HCT116 (cell line): ENCODE data around the gene CDKN1A. TPM values are rescaled to one million over a fixed set of nuclear protein-coding genes. Genes with fewer than 3 reads are reported as not detected.

Source experiments
- ATAC-seq: fragments of 200-7000 bp; cut with Tn5 transposase; 2 replicates; pipeline ENCODE4 v1.9.1; 2020; ENCODE audit warnings: mild to moderate bottlenecking, moderate library complexity
- BruUV-seq: library from RNA; stranded (reverse); fragments of 400-500 nt; replicated peaks from 2 replicates; lab custom pipeline; 2021; lab: Mats Ljungman, UMichigan
- CTCF ChIA-PET: fragments of 300-600 bp; sonication (Branson Sonifier 250); formaldehyde crosslinking; loops from one replicate; lab custom pipeline; 2021; ENCODE audit warnings: antibody characterized with exemption; lab: Charles Lee
- POLR2A ChIA-PET: fragments of 300-600, 350-600 bp; sonication (Branson Sonifier 250); formaldehyde crosslinking; loops from one replicate; lab custom pipeline; 2021; ENCODE audit warnings: antibody characterized with exemption; lab: Charles Lee
- RAD21 ChIA-PET, 2 experiments: fragments of 300-600 bp; sonication (Branson Sonifier 250); formaldehyde crosslinking; loops; one replicate each; lab custom pipeline; 2023; ENCODE audit warnings: low total read pairs in 2 of 2; ENCODE audit not compliant: uncharacterized antibody in 2 of 2, unreplicated experiment in 2 of 2, low non-redundant PET in 1 of 2; lab: Charles Lee
- DNase-seq: peaks from one replicate; pipeline ENCODE4 v3.0.0-alpha.2; 2010; ENCODE audit warnings: low read depth, low spot score
- H2AFZ ChIP-seq: fragments of 200-600 bp; shearing (Covaris generic), sonication (generic); 2 replicates; pipeline ENCODE4 v1.6.1; 2017; ENCODE audit warnings: low read depth, mixed run types, mixed read lengths, antibody characterized with exemption, low read length; ENCODE audit not compliant: poor library complexity, severe bottlenecking
- H3K27ac ChIP-seq: 2 replicates; pipeline ENCODE4 v1.5.1; 2012; ENCODE audit warnings: low read depth, low read length
- H3K27me3 ChIP-seq: fragments of 200-600 bp; sonication (generic); 2 replicates; pipeline ENCODE4 v1.6.1; 2016; ENCODE audit warnings: mixed run types, low read length, mixed read lengths; ENCODE audit not compliant: insufficient read depth
- H3K36me3 ChIP-seq, 2 experiments: fragments of 200-500 bp in 1 of 2; fragments of 200-600 bp in 1 of 2; sonication (Bioruptor generic) in 1 of 2; sonication (generic) in 1 of 2; 2 replicates each; pipeline versions ENCODE4 v1.5.1 to v1.6.1; 2014 to 2016; ENCODE audit warnings: low read length in 2 of 2, inconsistent platforms in 1 of 2, mixed read lengths in 1 of 2, mixed run types in 1 of 2; ENCODE audit not compliant: insufficient read depth in 2 of 2, control insufficient read depth in 1 of 2
- H3K4me1 ChIP-seq, 2 experiments: fragments of 200-600 bp in 1 of 2; sonication (generic) in 1 of 2; 2 replicates each; pipeline versions ENCODE4 v1.5.1 to v1.6.1; 2012 to 2017; ENCODE audit warnings: low read length in 2 of 2, inconsistent platforms in 1 of 2, mild to moderate bottlenecking in 1 of 2, mixed read lengths in 1 of 2, mixed run types in 1 of 2, moderate library complexity in 1 of 2; ENCODE audit not compliant: insufficient read depth in 2 of 2, control insufficient read depth in 1 of 2
- H3K4me2 ChIP-seq: fragments of 200-600 bp; sonication (generic); 2 replicates; pipeline ENCODE4 v1.6.1; 2017; ENCODE audit warnings: mixed run types, low read length, mixed read lengths
- H3K4me3 ChIP-seq, 2 experiments: fragments of 200-600 bp in 1 of 2; sonication (generic) in 1 of 2; replicated peaks in 1 of 2; 2 replicates each; pipeline ENCODE4 v1.5.1; 2011 to 2016; ENCODE audit warnings: low read length in 2 of 2, control low read depth in 1 of 2, low read depth in 1 of 2, mild to moderate bottlenecking in 1 of 2, mixed read lengths in 1 of 2, mixed run types in 1 of 2
- H3K79me2 ChIP-seq: fragments of 200-600 bp; sonication (generic); 2 replicates; pipeline ENCODE4 v1.6.1; 2017; ENCODE audit warnings: mild to moderate bottlenecking, mixed run types, low read length, moderate library complexity, mixed read lengths; ENCODE audit not compliant: insufficient read depth
- H3K9ac ChIP-seq: fragments of 200-600 bp; sonication (generic); 2 replicates; pipeline ENCODE4 v1.6.1; 2016; ENCODE audit warnings: low read length, mixed read lengths
- H3K9me2 ChIP-seq: fragments of 200-600 bp; sonication (generic), shearing (Covaris generic); 2 replicates; pipeline ENCODE4 v1.6.1; 2017; ENCODE audit warnings: mixed run types, mild to moderate bottlenecking, moderate library complexity; ENCODE audit not compliant: insufficient read depth
- H3K9me3 ChIP-seq, 2 experiments: fragments of 200-500 bp in 1 of 2; fragments of 200-600 bp in 1 of 2; sonication (Bioruptor generic) in 1 of 2; sonication (generic) in 1 of 2; 2 replicates each; pipeline ENCODE4 v1.6.1; 2014 to 2017; ENCODE audit warnings: low read length in 2 of 2, mixed read lengths in 2 of 2, inconsistent platforms in 1 of 2, low read depth in 1 of 2, mild to moderate bottlenecking in 1 of 2, mixed run types in 1 of 2, moderate library complexity in 1 of 2; ENCODE audit not compliant: control insufficient read depth in 1 of 2, insufficient read depth in 1 of 2
- H4K20me1 ChIP-seq: fragments of 200-600 bp; sonication (generic), shearing (Covaris generic); 2 replicates; pipeline ENCODE4 v1.6.1; 2017; ENCODE audit warnings: mixed run types, mild to moderate bottlenecking, moderate library complexity; ENCODE audit not compliant: insufficient read depth
- ELF1 ChIP-seq: IDR thresholded peaks from 2 replicates; pipeline ENCODE4 v1.6.1; 2012; ENCODE audit warnings: low read depth, borderline replicate concordance
- EZH2phosphoT487 ChIP-seq: fragments of 200-600 bp; IDR thresholded peaks from 2 replicates; pipeline ENCODE4 v1.6.1; 2018; ENCODE audit warnings: antibody characterized with exemption, borderline replicate concordance
- FOSL1 ChIP-seq: IDR thresholded peaks from 2 replicates; pipeline ENCODE4 v1.6.1; 2012; ENCODE audit warnings: low read depth
- JUND ChIP-seq: IDR thresholded peaks from 2 replicates; pipeline ENCODE4 v1.6.1; 2012
- POLR2A ChIP-seq: IDR thresholded peaks from 2 replicates; pipeline ENCODE4 v1.7.0; 2011; ENCODE audit warnings: borderline replicate concordance; ENCODE audit not compliant: insufficient read depth, insufficient read length; ENCODE audit errors: extremely low read depth
- POLR2AphosphoS5 ChIP-seq: IDR thresholded peaks from 2 replicates; pipeline ENCODE4 v1.6.1; 2011; ENCODE audit warnings: mild to moderate bottlenecking, low read depth, low read length, moderate library complexity
- RAD21 ChIP-seq: IDR thresholded peaks from 2 replicates; pipeline ENCODE4 v1.6.1; 2012; ENCODE audit warnings: low read depth, mild to moderate bottlenecking
- SP1 ChIP-seq: IDR thresholded peaks from 2 replicates; pipeline ENCODE4 v1.6.1; 2012; ENCODE audit warnings: low read depth
- YY1 ChIP-seq: IDR thresholded peaks from 2 replicates; pipeline ENCODE4 v1.6.1; 2011; ENCODE audit warnings: low read length, low read depth, moderate library complexity, mild to moderate bottlenecking; ENCODE audit not compliant: insufficient replicate concordance; ENCODE audit errors: extremely low read depth
- ZFX ChIP-seq: fragments of 450-650 bp; IDR thresholded peaks from 2 replicates; pipeline ENCODE4 v1.6.1; 2017
- ZNF274 ChIP-seq: fragments of 200-500 bp; sonication (Bioruptor generic); IDR thresholded peaks from 2 replicates; pipeline ENCODE4 v1.6.1; 2014; ENCODE audit warnings: mild to moderate bottlenecking, low read depth, low read length, inconsistent platforms
- intact Hi-C: fragments of 100-400 bp; cut with micrococcal nuclease; formaldehyde crosslinking; loops from 2 replicates; pipeline ENCODE4 v1.10.0; 2022
- total RNA-seq: library from RNA; stranded (reverse); gene quantifications from one replicate; pipeline ENCODE4 v1.2.1, GENCODE V29; 2021; ENCODE audit not compliant: unreplicated experiment
- TF ChIP-seq, protein P1 (sequence below): IDR thresholded peaks from 2 replicates; pipeline ENCODE4 v1.6.1; 2012
- TF ChIP-seq, protein P2 (sequence below): IDR thresholded peaks from 2 replicates; pipeline ENCODE4 v1.6.1; 2012; ENCODE audit warnings: low read depth
- TF ChIP-seq, protein P3 (sequence below), 3 experiments: fragments of 200-600 bp in 1 of 3; sonication (generic) in 1 of 3; IDR thresholded peaks in 2 of 3; conservative IDR thresholded peaks in 1 of 3; 2 replicates each; pipeline ENCODE4 v1.5.1; 2012 to 2017; ENCODE audit warnings: low read depth in 2 of 3, low read length in 2 of 3, antibody characterized with exemption in 1 of 3, borderline replicate concordance in 1 of 3, control low read depth in 1 of 3, mild to moderate bottlenecking in 1 of 3, mixed read lengths in 1 of 3, mixed run types in 1 of 3, moderate library complexity in 1 of 3; ENCODE audit not compliant: insufficient read depth in 1 of 3

The CDKN1A gene
- total RNA-seq, 1 experiment from 2014 or later, result 179 TPM

DNA sequence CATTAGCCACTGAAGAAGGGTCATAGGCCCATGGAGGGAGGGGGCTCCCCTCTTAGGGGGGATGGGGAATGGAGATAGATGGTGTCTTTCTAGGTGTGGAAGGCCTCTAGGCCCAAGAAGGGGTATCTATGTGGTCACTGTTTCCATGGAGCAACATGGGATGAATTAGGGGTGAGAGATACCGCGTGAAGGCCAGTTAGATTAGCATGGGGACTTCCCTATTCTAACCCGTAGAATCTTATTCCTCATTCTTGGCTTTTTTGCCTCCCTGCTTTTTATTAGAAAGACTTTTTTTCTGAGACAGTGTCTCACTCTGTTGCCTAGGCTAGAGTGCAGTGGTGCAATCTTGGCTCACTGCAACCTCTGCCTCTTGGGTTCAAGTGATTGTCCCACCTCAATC is 22.3 kb downstream of the CDKN1A start:
- BruUV-seq, result no TSS peak
- ATAC-seq, result no peak
- POLR2A ChIA-PET, result interaction anchor here (0.8 to 1.5 kb wide), 2 partner anchors 11 to 13 kb away, joined by 3 to 5 read pairs; no protein-coding TSS in a partner anchor
- Histone ChIP-seq H3K27me3 (no peaks in the 10 kb centered on the region), H3K4me3 (no peak overlapping the region), H3K4me2 (no peak overlapping the region), H4K20me1 (no peaks in the 10 kb centered on the region), H3K27ac (no peak overlapping the region), H3K36me3 (no peaks in the 10 kb centered on the region), H3K9ac (no peak overlapping the region), H2AFZ (no peak overlapping the region), H3K9me3 (no peaks in the 10 kb centered on the region), H3K4me1 (peaks cover 0 to 8% of the 10 kb centered on the region in 2 experiments; a peak in 2 of 4 replicates), H3K9me2 (no peaks in the 10 kb centered on the region), H3K79me2 (no peaks in the 10 kb centered on the region)
- intact Hi-C loops, result no loop called here
- CTCF ChIA-PET, result interaction anchor here (1.3 kb wide), 1 partner anchor 86 kb away, joined by 3 read pairs; no protein-coding TSS in a partner anchor
- TF ChIP-seq, protein P1, sequence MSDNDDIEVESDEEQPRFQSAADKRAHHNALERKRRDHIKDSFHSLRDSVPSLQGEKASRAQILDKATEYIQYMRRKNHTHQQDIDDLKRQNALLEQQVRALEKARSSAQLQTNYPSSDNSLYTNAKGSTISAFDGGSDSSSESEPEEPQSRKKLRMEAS, result no peak
- DNase-seq, result no peak
- RAD21 ChIA-PET, result no interaction called here

DNA sequence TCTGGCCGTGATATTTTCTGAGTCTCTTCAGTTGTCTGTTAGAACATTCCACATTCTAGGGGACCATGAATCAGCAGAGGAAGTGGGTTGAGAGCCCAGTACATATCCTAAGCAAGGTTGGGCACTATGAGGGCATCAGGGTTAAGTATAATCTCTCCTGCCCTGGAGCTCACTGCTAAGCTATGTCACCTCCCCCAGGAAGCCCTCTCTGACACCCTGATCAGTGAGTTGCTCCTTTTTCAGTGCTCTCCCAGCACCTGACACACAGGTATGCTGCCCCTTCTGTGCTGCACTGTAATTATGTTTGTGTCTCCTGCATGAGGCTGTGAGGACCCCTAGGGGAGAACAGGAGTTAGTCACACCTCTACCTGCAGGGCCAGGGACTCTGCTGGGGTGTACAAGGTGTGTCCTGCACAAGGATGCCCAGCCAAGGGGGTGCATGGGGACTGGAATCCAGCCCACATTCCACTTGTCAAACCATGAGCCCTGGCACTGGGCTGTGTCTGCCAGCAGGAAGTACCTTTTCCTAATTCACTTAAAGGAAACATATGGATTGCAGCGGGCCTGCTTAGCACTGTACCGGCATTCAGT is 23.0 kb downstream of the CDKN1A start:
- ChIA-PET CTCF (interaction anchor here (1.3 kb wide), 1 partner anchor 86 kb away, joined by 3 read pairs; no protein-coding TSS in a partner anchor), RAD21 (no interaction called here), POLR2A (no interaction called here)
- no peaks in the 10 kb centered on the region for H3K79me2 ChIP-seq
- BruUV-seq, result no TSS peak
- peaks cover 0 to 8% of the 10 kb centered on the region in 2 experiments; a peak in 2 of 4 replicates for H3K4me1 ChIP-seq
- H3K27ac ChIP-seq, result no peak overlapping the region
- no peak overlapping the region for H3K4me3 ChIP-seq
- H4K20me1 ChIP-seq, result no peaks in the 10 kb centered on the region
- no peaks in the 10 kb centered on the region for H3K27me3 ChIP-seq
- DNase-seq (no peak), ATAC-seq (peak; percentile 95)
- no peaks in the 10 kb centered on the region for H3K36me3 ChIP-seq
- H2AFZ ChIP-seq, result no peak overlapping the region
- H3K9me3 ChIP-seq, result no peaks in the 10 kb centered on the region
- no peak overlapping the region for H3K4me2 ChIP-seq
- H3K9me2 ChIP-seq, result no peaks in the 10 kb centered on the region
- intact Hi-C loops, result no loop called here
- H3K9ac ChIP-seq, result no peak overlapping the region
- no peak for TF ChIP-seq ELF1
- no peak for TF ChIP-seq POLR2A
- TF ChIP-seq, protein P2, sequence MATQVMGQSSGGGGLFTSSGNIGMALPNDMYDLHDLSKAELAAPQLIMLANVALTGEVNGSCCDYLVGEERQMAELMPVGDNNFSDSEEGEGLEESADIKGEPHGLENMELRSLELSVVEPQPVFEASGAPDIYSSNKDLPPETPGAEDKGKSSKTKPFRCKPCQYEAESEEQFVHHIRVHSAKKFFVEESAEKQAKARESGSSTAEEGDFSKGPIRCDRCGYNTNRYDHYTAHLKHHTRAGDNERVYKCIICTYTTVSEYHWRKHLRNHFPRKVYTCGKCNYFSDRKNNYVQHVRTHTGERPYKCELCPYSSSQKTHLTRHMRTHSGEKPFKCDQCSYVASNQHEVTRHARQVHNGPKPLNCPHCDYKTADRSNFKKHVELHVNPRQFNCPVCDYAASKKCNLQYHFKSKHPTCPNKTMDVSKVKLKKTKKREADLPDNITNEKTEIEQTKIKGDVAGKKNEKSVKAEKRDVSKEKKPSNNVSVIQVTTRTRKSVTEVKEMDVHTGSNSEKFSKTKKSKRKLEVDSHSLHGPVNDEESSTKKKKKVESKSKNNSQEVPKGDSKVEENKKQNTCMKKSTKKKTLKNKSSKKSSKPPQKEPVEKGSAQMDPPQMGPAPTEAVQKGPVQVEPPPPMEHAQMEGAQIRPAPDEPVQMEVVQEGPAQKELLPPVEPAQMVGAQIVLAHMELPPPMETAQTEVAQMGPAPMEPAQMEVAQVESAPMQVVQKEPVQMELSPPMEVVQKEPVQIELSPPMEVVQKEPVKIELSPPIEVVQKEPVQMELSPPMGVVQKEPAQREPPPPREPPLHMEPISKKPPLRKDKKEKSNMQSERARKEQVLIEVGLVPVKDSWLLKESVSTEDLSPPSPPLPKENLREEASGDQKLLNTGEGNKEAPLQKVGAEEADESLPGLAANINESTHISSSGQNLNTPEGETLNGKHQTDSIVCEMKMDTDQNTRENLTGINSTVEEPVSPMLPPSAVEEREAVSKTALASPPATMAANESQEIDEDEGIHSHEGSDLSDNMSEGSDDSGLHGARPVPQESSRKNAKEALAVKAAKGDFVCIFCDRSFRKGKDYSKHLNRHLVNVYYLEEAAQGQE, result no peak
- TF ChIP-seq JUND, result no peak
- no peak for TF ChIP-seq ZNF274
- TF ChIP-seq POLR2AphosphoS5, result no peak
- TF ChIP-seq EZH2phosphoT487, result no peak
- TF ChIP-seq ZFX, result no peak
- TF ChIP-seq YY1, result no peak
- no peak for TF ChIP-seq FOSL1
- TF ChIP-seq, protein P3, sequence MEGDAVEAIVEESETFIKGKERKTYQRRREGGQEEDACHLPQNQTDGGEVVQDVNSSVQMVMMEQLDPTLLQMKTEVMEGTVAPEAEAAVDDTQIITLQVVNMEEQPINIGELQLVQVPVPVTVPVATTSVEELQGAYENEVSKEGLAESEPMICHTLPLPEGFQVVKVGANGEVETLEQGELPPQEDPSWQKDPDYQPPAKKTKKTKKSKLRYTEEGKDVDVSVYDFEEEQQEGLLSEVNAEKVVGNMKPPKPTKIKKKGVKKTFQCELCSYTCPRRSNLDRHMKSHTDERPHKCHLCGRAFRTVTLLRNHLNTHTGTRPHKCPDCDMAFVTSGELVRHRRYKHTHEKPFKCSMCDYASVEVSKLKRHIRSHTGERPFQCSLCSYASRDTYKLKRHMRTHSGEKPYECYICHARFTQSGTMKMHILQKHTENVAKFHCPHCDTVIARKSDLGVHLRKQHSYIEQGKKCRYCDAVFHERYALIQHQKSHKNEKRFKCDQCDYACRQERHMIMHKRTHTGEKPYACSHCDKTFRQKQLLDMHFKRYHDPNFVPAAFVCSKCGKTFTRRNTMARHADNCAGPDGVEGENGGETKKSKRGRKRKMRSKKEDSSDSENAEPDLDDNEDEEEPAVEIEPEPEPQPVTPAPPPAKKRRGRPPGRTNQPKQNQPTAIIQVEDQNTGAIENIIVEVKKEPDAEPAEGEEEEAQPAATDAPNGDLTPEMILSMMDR (IDR thresholded peaks at IDR 0.05 in 2 of 3, conservative IDR thresholded peaks at IDR 0.05 in 1 of 3; ENCODE audit: borderline replicate concordance in 1 of 3, insufficient read depth in 1 of 3, low read depth in 2 of 3, low read length in 2 of 3), result peak; percentile 34 to 50 (median 42); a peak in 4 of 6 replicates
- TF ChIP-seq, protein P1, result no peak
- TF ChIP-seq RAD21, result peak; percentile 68
- no peak for TF ChIP-seq SP1
